GM23338 (cell line): Measurements from ENCODE around the gene SSH2. TPM values are rescaled to one million over a fixed set of nuclear protein-coding genes. Genes with fewer than 3 reads are reported as not detected.

Experiments used
- ATAC-seq: fragments of 200-7000 bp; cut with Tn5 transposase; 3 replicates; pipeline ENCODE4 v1.9.1; 2020
- DNase-seq: peaks from one replicate; pipeline ENCODE4 v3.0.0-alpha.2; 2015; ENCODE audit warnings: low spot score
- H2AFZ ChIP-seq: fragments of 200-600 bp; sonication (generic); 2 replicates; pipeline ENCODE4 v1.8.0; 2016; ENCODE audit warnings: antibody characterized with exemption, mild to moderate bottlenecking, moderate library complexity
- H3F3A ChIP-seq: fragments of 200-600 bp; sonication (generic); replicated peaks from 2 replicates; pipeline ENCODE4 v1.8.0; 2017; ENCODE audit warnings: antibody characterized with exemption, mixed run types, low read depth
- H3K27ac ChIP-seq: fragments of 200-600 bp; sonication (generic); 2 replicates; pipeline ENCODE4 v1.6.1; 2016; ENCODE audit warnings: low read depth
- H3K27me3 ChIP-seq: fragments of 200-600 bp; sonication (generic); 2 replicates; pipeline ENCODE4 v1.8.0; 2016; ENCODE audit warnings: mild to moderate bottlenecking, mixed run types, moderate library complexity; ENCODE audit not compliant: insufficient read depth
- H3K36me3 ChIP-seq: fragments of 200-600 bp; sonication (generic); 2 replicates; pipeline ENCODE4 v1.8.0; 2016; ENCODE audit warnings: mild to moderate bottlenecking; ENCODE audit not compliant: insufficient read depth
- H3K4me1 ChIP-seq: fragments of 200-600 bp; sonication (generic); 2 replicates; pipeline ENCODE4 v1.8.0; 2016; ENCODE audit warnings: mild to moderate bottlenecking, moderate library complexity; ENCODE audit not compliant: insufficient read depth
- H3K4me2 ChIP-seq: fragments of 200-600 bp; sonication (generic); 2 replicates; pipeline ENCODE4 v1.7.1; 2017; ENCODE audit warnings: mixed run types
- H3K4me3 ChIP-seq: fragments of 200-600 bp; sonication (generic); 2 replicates; pipeline ENCODE4 v1.6.1; 2016; ENCODE audit warnings: mixed run types
- H3K79me2 ChIP-seq: fragments of 200-600 bp; sonication (generic); replicated peaks from 2 replicates; pipeline ENCODE4 v1.8.0; 2017; ENCODE audit warnings: mild to moderate bottlenecking; ENCODE audit not compliant: insufficient read depth
- H3K9me2 ChIP-seq: fragments of 200-600 bp; sonication (generic); 2 replicates; pipeline ENCODE4 v1.8.0; 2017; ENCODE audit not compliant: insufficient read depth
- H4K20me1 ChIP-seq: fragments of 200-600 bp; sonication (generic); replicated peaks from 2 replicates; pipeline ENCODE4 v1.8.0; 2017; ENCODE audit warnings: mild to moderate bottlenecking; ENCODE audit not compliant: insufficient read depth
- H3K27ac Mint-ChIP-seq: 2 replicates; pipeline ENCODE4 v1.8.0; 2020; ENCODE audit warnings: inconsistent platforms, mild to moderate bottlenecking, moderate library complexity, mixed read lengths
- H3K27me3 Mint-ChIP-seq: 3 replicates; pipeline ENCODE4 v1.8.0; 2022; ENCODE audit warnings: low read depth, mild to moderate bottlenecking, moderate library complexity, mixed read lengths, inconsistent platforms; ENCODE audit not compliant: insufficient read depth, poor library complexity
- H3K36me3 Mint-ChIP-seq: 3 replicates; pipeline ENCODE4 v1.8.0; 2021; ENCODE audit warnings: low read depth, mild to moderate bottlenecking, inconsistent platforms, moderate library complexity, mixed read lengths
- H3K4me1 Mint-ChIP-seq: 3 replicates; pipeline ENCODE4 v1.8.0; 2020; ENCODE audit warnings: mild to moderate bottlenecking, inconsistent platforms, mixed read lengths
- H3K4me3 Mint-ChIP-seq: 3 replicates; pipeline ENCODE4 v1.8.0; 2021; ENCODE audit warnings: moderate library complexity, mild to moderate bottlenecking, inconsistent platforms, mixed read lengths
- H3K9me3 Mint-ChIP-seq: 3 replicates; pipeline ENCODE4 v1.8.0; 2020; ENCODE audit warnings: moderate library complexity, mild to moderate bottlenecking, inconsistent platforms, mixed read lengths
- CREB1 ChIP-seq: fragments of 250-450 bp; sonication (Bioruptor Pico); IDR thresholded peaks from 2 replicates; pipeline ENCODE4 v1.5.0; 2020; ENCODE audit warnings: low read depth, mild to moderate bottlenecking, moderate library complexity
- ETS1 ChIP-seq: IDR thresholded peaks from 2 replicates; pipeline ENCODE4 v1.6.1; 2016; ENCODE audit warnings: antibody characterized with exemption
- EZH2 ChIP-seq: fragments of 200-600 bp; sonication (generic); IDR thresholded peaks from one replicate; pipeline ENCODE4 v1.8.0; 2017; ENCODE audit warnings: antibody characterized with exemption, mild to moderate bottlenecking, low read depth; ENCODE audit not compliant: unreplicated experiment
- EZH2phosphoT487 ChIP-seq: fragments of 200-600 bp; sonication (generic); IDR thresholded peaks from one replicate; pipeline ENCODE4 v1.8.1; 2018; ENCODE audit warnings: antibody characterized with exemption; ENCODE audit not compliant: unreplicated experiment
- JUNB ChIP-seq: IDR thresholded peaks from one replicate; pipeline ENCODE4 v1.6.1; 2016; ENCODE audit warnings: antibody characterized with exemption; ENCODE audit not compliant: unreplicated experiment
- NANOG ChIP-seq: IDR thresholded peaks from 2 replicates; pipeline ENCODE4 v1.6.1; 2016; ENCODE audit warnings: antibody characterized with exemption, borderline replicate concordance
- POLR2AphosphoS5 ChIP-seq: IDR thresholded peaks from 2 replicates; pipeline ENCODE4 v1.6.1; 2016; ENCODE audit warnings: antibody characterized with exemption, low read depth
- REST ChIP-seq: IDR thresholded peaks from one replicate; pipeline ENCODE4 v1.6.1; 2018; ENCODE audit warnings: antibody characterized with exemption; ENCODE audit not compliant: unreplicated experiment
- STAT1 ChIP-seq: IDR thresholded peaks from one replicate; pipeline ENCODE4 v1.6.1; 2016; ENCODE audit warnings: antibody characterized with exemption; ENCODE audit not compliant: unreplicated experiment
- ZNF114 ChIP-seq: fragments of 250-450 bp; sonication (Bioruptor Pico); IDR thresholded peaks from 2 replicates; pipeline ENCODE4 v1.5.0; 2020; ENCODE audit warnings: mild to moderate bottlenecking, moderate library complexity
- ZNF331 ChIP-seq: fragments of 250-450 bp; sonication (Bioruptor Pico); IDR thresholded peaks from 2 replicates; pipeline ENCODE4 v1.5.0; 2020; ENCODE audit warnings: low read depth, mild to moderate bottlenecking, moderate library complexity
- polyA plus RNA-seq: library from polyadenylated mRNA; unstranded; fragments of >200 nt; fragmentation: Nextera tagmentation; extraction: Ambion mirVana; gene quantifications from 2 replicates; pipeline ENCODE4 v1.2.1, GENCODE V29; 2016
- total RNA-seq: library from RNA; depleted of rRNA; stranded (reverse); fragments of >200 nt; shearing (Covaris generic); gene quantifications from 2 replicates; pipeline ENCODE4 v1.2.3, GENCODE V29; 2014
- TF ChIP-seq, protein P1 (sequence below), 2 experiments: fragments of 200-600 bp in 1 of 2; sonication (generic) in 1 of 2; conservative IDR thresholded peaks; 2 replicates each; pipeline versions ENCODE4 v1.5.1 to v1.6.1; 2016 to 2017; ENCODE audit warnings: antibody characterized with exemption in 2 of 2, low read depth in 2 of 2, mild to moderate bottlenecking in 2 of 2, moderate library complexity in 1 of 2
- TF ChIP-seq, protein P2 (sequence below): fragments of 250-450 bp; sonication (Bioruptor Pico); IDR thresholded peaks from 2 replicates; pipeline ENCODE4 v1.5.0; 2020; ENCODE audit warnings: mild to moderate bottlenecking, moderate library complexity

The SSH2 gene
- total and polyA plus RNA-seq, 2 experiments from 2014 or later: 9.9 to 12.1 TPM

DNA sequence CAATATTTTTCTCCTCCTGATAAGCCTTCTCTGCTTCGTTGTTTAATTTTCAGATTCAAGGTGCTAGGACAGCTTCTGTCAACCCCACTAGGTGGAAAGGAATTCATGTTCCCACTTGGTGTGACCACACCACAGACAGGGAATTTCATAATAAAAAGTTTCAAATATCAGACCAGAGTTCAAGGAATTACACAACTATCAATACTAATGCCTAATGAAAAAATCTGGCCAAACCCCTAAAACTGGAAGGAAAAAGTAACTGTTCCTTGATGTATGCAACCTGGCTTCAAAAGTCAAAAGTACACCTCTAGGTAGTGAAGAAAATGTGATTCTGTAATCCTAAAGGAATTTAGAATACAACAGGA, 219.5 kb downstream of the SSH2 start:
- DNase-seq: no peak
- no peak overlapping the region for H3K4me2 ChIP-seq
- Mint-ChIP-seq H3K36me3 (no peaks in the 10 kb centered on the region), H3K9me3 (no peaks in the 10 kb centered on the region), H3K4me3 (no peak overlapping the region), H3K4me1 (peaks cover 13% of the 10 kb centered on the region), H3K27me3 (peaks cover 2% of the 10 kb centered on the region), H3K27ac (no peak overlapping the region)
- no peaks in the 10 kb centered on the region for H3K79me2 ChIP-seq
- H3K27me3 ChIP-seq: no peaks in the 10 kb centered on the region
- no peaks in the 10 kb centered on the region for H3K36me3 ChIP-seq
- no peak overlapping the region for H2AFZ ChIP-seq
- H3K4me1 ChIP-seq: peaks cover 18% of the 10 kb centered on the region; the same call in 1 of the 2 replicates
- no peak overlapping the region for H3K27ac ChIP-seq
- no peak overlapping the region for H3K4me3 ChIP-seq
- no peak for TF ChIP-seq STAT1
- no peak for TF ChIP-seq REST
- TF ChIP-seq, protein P1, sequence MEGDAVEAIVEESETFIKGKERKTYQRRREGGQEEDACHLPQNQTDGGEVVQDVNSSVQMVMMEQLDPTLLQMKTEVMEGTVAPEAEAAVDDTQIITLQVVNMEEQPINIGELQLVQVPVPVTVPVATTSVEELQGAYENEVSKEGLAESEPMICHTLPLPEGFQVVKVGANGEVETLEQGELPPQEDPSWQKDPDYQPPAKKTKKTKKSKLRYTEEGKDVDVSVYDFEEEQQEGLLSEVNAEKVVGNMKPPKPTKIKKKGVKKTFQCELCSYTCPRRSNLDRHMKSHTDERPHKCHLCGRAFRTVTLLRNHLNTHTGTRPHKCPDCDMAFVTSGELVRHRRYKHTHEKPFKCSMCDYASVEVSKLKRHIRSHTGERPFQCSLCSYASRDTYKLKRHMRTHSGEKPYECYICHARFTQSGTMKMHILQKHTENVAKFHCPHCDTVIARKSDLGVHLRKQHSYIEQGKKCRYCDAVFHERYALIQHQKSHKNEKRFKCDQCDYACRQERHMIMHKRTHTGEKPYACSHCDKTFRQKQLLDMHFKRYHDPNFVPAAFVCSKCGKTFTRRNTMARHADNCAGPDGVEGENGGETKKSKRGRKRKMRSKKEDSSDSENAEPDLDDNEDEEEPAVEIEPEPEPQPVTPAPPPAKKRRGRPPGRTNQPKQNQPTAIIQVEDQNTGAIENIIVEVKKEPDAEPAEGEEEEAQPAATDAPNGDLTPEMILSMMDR (conservative IDR thresholded peaks at IDR 0.05; ENCODE audit: low read depth in 2 of 2): no peak
- TF ChIP-seq NANOG: no peak
- TF ChIP-seq EZH2: no peak
- no peak for TF ChIP-seq POLR2AphosphoS5
- TF ChIP-seq, protein P2, sequence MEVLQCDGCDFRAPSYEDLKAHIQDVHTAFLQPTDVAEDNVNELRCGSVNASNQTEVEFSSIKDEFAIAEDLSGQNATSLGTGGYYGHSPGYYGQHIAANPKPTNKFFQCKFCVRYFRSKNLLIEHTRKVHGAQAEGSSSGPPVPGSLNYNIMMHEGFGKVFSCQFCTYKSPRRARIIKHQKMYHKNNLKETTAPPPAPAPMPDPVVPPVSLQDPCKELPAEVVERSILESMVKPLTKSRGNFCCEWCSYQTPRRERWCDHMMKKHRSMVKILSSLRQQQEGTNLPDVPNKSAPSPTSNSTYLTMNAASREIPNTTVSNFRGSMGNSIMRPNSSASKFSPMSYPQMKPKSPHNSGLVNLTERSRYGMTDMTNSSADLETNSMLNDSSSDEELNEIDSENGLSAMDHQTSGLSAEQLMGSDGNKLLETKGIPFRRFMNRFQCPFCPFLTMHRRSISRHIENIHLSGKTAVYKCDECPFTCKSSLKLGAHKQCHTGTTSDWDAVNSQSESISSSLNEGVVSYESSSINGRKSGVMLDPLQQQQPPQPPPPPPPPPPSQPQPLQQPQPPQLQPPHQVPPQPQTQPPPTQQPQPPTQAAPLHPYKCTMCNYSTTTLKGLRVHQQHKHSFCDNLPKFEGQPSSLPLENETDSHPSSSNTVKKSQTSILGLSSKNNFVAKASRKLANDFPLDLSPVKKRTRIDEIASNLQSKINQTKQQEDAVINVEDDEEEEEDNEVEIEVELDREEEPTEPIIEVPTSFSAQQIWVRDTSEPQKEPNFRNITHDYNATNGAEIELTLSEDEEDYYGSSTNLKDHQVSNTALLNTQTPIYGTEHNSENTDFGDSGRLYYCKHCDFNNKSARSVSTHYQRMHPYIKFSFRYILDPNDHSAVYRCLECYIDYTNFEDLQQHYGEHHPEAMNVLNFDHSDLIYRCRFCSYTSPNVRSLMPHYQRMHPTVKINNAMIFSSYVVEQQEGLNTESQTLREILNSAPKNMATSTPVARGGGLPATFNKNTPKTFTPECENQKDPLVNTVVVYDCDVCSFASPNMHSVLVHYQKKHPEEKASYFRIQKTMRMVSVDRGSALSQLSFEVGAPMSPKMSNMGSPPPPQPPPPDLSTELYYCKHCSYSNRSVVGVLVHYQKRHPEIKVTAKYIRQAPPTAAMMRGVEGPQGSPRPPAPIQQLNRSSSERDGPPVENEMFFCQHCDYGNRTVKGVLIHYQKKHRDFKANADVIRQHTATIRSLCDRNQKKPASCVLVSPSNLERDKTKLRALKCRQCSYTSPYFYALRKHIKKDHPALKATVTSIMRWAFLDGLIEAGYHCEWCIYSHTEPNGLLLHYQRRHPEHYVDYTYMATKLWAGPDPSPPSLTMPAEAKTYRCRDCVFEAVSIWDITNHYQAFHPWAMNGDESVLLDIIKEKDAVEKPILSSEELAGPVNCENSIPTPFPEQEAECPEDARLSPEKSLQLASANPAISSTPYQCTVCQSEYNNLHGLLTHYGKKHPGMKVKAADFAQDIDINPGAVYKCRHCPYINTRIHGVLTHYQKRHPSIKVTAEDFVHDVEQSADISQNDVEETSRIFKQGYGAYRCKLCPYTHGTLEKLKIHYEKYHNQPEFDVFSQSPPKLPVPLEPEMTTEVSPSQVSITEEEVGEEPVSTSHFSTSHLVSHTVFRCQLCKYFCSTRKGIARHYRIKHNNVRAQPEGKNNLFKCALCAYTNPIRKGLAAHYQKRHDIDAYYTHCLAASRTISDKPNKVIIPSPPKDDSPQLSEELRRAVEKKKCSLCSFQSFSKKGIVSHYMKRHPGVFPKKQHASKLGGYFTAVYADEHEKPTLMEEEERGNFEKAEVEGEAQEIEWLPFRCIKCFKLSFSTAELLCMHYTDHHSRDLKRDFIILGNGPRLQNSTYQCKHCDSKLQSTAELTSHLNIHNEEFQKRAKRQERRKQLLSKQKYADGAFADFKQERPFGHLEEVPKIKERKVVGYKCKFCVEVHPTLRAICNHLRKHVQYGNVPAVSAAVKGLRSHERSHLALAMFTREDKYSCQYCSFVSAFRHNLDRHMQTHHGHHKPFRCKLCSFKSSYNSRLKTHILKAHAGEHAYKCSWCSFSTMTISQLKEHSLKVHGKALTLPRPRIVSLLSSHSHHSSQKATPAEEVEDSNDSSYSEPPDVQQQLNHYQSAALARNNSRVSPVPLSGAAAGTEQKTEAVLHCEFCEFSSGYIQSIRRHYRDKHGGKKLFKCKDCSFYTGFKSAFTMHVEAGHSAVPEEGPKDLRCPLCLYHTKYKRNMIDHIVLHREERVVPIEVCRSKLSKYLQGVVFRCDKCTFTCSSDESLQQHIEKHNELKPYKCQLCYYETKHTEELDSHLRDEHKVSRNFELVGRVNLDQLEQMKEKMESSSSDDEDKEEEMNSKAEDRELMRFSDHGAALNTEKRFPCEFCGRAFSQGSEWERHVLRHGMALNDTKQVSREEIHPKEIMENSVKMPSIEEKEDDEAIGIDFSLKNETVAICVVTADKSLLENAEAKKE: no peak
- TF ChIP-seq CREB1 (CRISPR knock-in tag): no peak
- no peak for TF ChIP-seq ZNF331 (CRISPR knock-in tag)
- TF ChIP-seq JUNB: no peak
- no peak for TF ChIP-seq EZH2phosphoT487
- no peak for TF ChIP-seq ZNF114 (CRISPR knock-in tag)
- no peak for TF ChIP-seq ETS1
- no peaks in the 10 kb centered on the region for H4K20me1 ChIP-seq
- no peaks in the 10 kb centered on the region for H3K9me2 ChIP-seq
- H3F3A ChIP-seq: no peaks in the 10 kb centered on the region
- no peak for ATAC-seq
